IMR-90 (cell line): ENCODE measurements around the gene HCRTR1. TPM values are rescaled to one million over a fixed set of nuclear protein-coding genes. Genes with fewer than 3 reads are reported as not detected.

Experiments
- ATAC-seq: fragments of 200-7000 bp; cut with Tn5 transposase; 2 replicates; pipeline ENCODE4 v1.9.1; 2020; ENCODE audit warnings: low read depth, mild to moderate bottlenecking, moderate library complexity
- BruUV-seq: library from RNA; stranded (reverse); fragments of 400-500 nt; replicated peaks from 2 replicates; lab custom pipeline; 2021; lab: Mats Ljungman, UMichigan
- CTCF ChIA-PET: fragments of 300-600 bp; formaldehyde crosslinking; extraction: SDS; loops from one replicate; lab custom pipeline; 2021; ENCODE audit warnings: antibody characterized with exemption; lab: Yijun Ruan, JAX
- POLR2A ChIA-PET: fragments of 300-600 bp; sonication (Branson Sonifier 250); formaldehyde crosslinking; loops from one replicate; lab custom pipeline; 2022; ENCODE audit warnings: antibody characterized with exemption; ENCODE audit not compliant: unreplicated experiment; lab: Charles Lee
- DNase-seq: peaks from one replicate; pipeline ENCODE4 v3.0.0; 2013
- H2AFZ ChIP-seq: replicated peaks from 2 replicates; pipeline ENCODE3; 2013; ENCODE audit warnings: low read length, mild to moderate bottlenecking; ENCODE audit not compliant: poor library complexity
- H2AK5ac ChIP-seq: 2 replicates; pipeline ENCODE4 v1.6.1; 2013; ENCODE audit warnings: low read depth, low read length, inconsistent platforms
- H2AK9ac ChIP-seq: replicated peaks from 2 replicates; pipeline ENCODE3; 2013; ENCODE audit warnings: mild to moderate bottlenecking, low read depth, low read length, moderate library complexity; ENCODE audit not compliant: poor library complexity
- H2BK120ac ChIP-seq: 2 replicates; pipeline ENCODE4 v1.6.1; 2013; ENCODE audit warnings: low read depth, low read length, inconsistent platforms
- H2BK15ac ChIP-seq: 3 replicates; pipeline ENCODE4 v1.6.1; 2013; ENCODE audit warnings: low read depth, low read length, inconsistent platforms
- H2BK20ac ChIP-seq: 2 replicates; pipeline ENCODE4 v1.6.1; 2013; ENCODE audit warnings: low read depth, mild to moderate bottlenecking, inconsistent platforms, low read length, moderate library complexity
- H2BK5ac ChIP-seq: 2 replicates; pipeline ENCODE4 v1.6.1; 2013; ENCODE audit warnings: mild to moderate bottlenecking, low read depth, low read length, inconsistent platforms; ENCODE audit not compliant: poor library complexity, severe bottlenecking
- H3K14ac ChIP-seq: replicated peaks from 2 replicates; pipeline ENCODE4 v1.6.1; 2013; ENCODE audit warnings: low read depth, low read length, inconsistent platforms
- H3K18ac ChIP-seq: 2 replicates; pipeline ENCODE4 v1.6.1; 2013; ENCODE audit warnings: low read depth, low read length, control low read depth
- H3K23ac ChIP-seq: 2 replicates; pipeline ENCODE4 v1.6.1; 2013; ENCODE audit warnings: low read depth, low read length, inconsistent platforms
- H3K27ac ChIP-seq: 2 replicates; pipeline ENCODE4 v1.5.1; 2013; ENCODE audit warnings: mild to moderate bottlenecking, control low read depth, low read length; ENCODE audit not compliant: insufficient read depth
- H3K27me3 ChIP-seq: 2 replicates; pipeline ENCODE4 v1.6.1; 2013; ENCODE audit warnings: low read length; ENCODE audit not compliant: control insufficient read depth, insufficient read depth
- H3K36me3 ChIP-seq: 2 replicates; pipeline ENCODE4 v1.6.1; 2013; ENCODE audit warnings: low read length, mixed read lengths; ENCODE audit not compliant: control insufficient read depth, insufficient read depth
- H3K4ac ChIP-seq: 2 replicates; pipeline ENCODE4 v1.6.1; 2013; ENCODE audit warnings: low read depth, low read length, inconsistent platforms
- H3K4me1 ChIP-seq: 2 replicates; pipeline ENCODE4 v1.6.1; 2013; ENCODE audit warnings: low read length, mixed read lengths; ENCODE audit not compliant: control insufficient read depth, insufficient read depth
- H3K4me2 ChIP-seq: 2 replicates; pipeline ENCODE4 v1.6.1; 2013; ENCODE audit warnings: low read depth, mild to moderate bottlenecking, control low read depth, low read length, moderate library complexity
- H3K4me3 ChIP-seq: 2 replicates; pipeline ENCODE4 v1.5.1; 2013; ENCODE audit warnings: low read depth, mild to moderate bottlenecking, control low read depth, low read length, moderate library complexity; ENCODE audit not compliant: insufficient read depth
- H3K56ac ChIP-seq: 2 replicates; pipeline ENCODE4 v1.6.1; 2013; ENCODE audit warnings: low read length, inconsistent platforms; ENCODE audit not compliant: insufficient read depth; ENCODE audit errors: extremely low read depth
- H3K79me1 ChIP-seq, 2 experiments: 2 replicates each; pipeline ENCODE4 v1.6.1; 2013; ENCODE audit warnings: low read length in 2 of 2, inconsistent platforms in 1 of 2, low read depth in 1 of 2
- H3K9ac ChIP-seq: 2 replicates; pipeline ENCODE4 v1.6.1; 2013; ENCODE audit warnings: low read depth, low read length, control low read depth
- H3K9me1 ChIP-seq: 2 replicates; pipeline ENCODE4 v1.6.1; 2013; ENCODE audit warnings: low read length, inconsistent platforms; ENCODE audit not compliant: insufficient read depth
- H3K9me3 ChIP-seq: 2 replicates; pipeline ENCODE4 v1.6.1; 2013; ENCODE audit warnings: low read length; ENCODE audit not compliant: control insufficient read depth, insufficient read depth
- H4K20me1 ChIP-seq: 2 replicates; pipeline ENCODE4 v1.6.1; 2013; ENCODE audit warnings: low read length, inconsistent platforms; ENCODE audit not compliant: insufficient read depth
- H4K5ac ChIP-seq: 2 replicates; pipeline ENCODE4 v1.6.1; 2013; ENCODE audit warnings: mild to moderate bottlenecking, low read depth, low read length, control low read depth
- H4K8ac ChIP-seq, 2 experiments: 2 replicates each; pipeline ENCODE4 v1.6.1; 2013; ENCODE audit warnings: low read depth in 2 of 2, low read length in 2 of 2, control low read depth in 1 of 2, inconsistent platforms in 1 of 2
- H4K91ac ChIP-seq: 2 replicates; pipeline ENCODE4 v1.6.1; 2013; ENCODE audit warnings: low read depth, low read length, inconsistent platforms; ENCODE audit not compliant: insufficient read depth
- MAFK ChIP-seq: IDR thresholded peaks from 2 replicates; pipeline ENCODE4 v1.6.1; 2012; ENCODE audit warnings: low read depth, low read length, improper control_type of control experiment
- NFE2L2 ChIP-seq: fragments of 150-350 bp; IDR thresholded peaks from 2 replicates; pipeline ENCODE4 v1.6.1; 2016; ENCODE audit warnings: low read depth, mild to moderate bottlenecking, low read length
- WGBS, 2 experiments: methylation state at CpG; one replicate each; pipeline versions ENCODE4 v1.1.5 to v1.1.7; 2013; ENCODE audit warnings: missing lambda C conversion rate in 2 of 2; ENCODE audit not compliant: insufficient read length in 1 of 2; ENCODE audit errors: extremely low coverage in 2 of 2; 5-methylcytosine and 5-hydroxymethylcytosine counted together
- dilution Hi-C: fragments of 300-500 bp; cut with HindIII; formaldehyde crosslinking; loops from one replicate; pipeline ENCODE4 v1.14.3; 2018; ENCODE audit warnings: low sequenced_read_pairs; ENCODE audit not compliant: unreplicated experiment
- in situ Hi-C: fragments of 300-500 bp; cut with MboI; formaldehyde crosslinking; loops from 3 replicates; pipeline ENCODE4 v1.14.3; 2019; ENCODE audit warnings: low sequenced_read_pairs, inconsistent platforms, mixed read lengths
- intact Hi-C: fragments of 100-400 bp; cut with micrococcal nuclease; formaldehyde crosslinking; loops from 2 replicates; pipeline ENCODE4 v1.10.0; 2022
- polyA plus RNA-seq, 3 experiments: library from polyadenylated mRNA; depleted of rRNA; stranded (reverse); fragments of >200 nt; gene quantifications; 2 replicates each; pipeline ENCODE4 v1.2.3, GENCODE V29; 2012; ENCODE audit warnings: low replicate concordance in 1 of 3
- total RNA-seq: library from RNA; depleted of rRNA; stranded (reverse); fragments of >200 nt; gene quantifications from 2 replicates; pipeline ENCODE4 v1.2.3, GENCODE V29; 2012

The HCRTR1 gene
- total and polyA plus RNA-seq, 2 of the 4 experiments (the other 2 are of a cell fraction): not detected

GRCh38 chr1:31660871-31661455, 43.5 kb downstream of the HCRTR1 start:
- Histone ChIP-seq H3K4ac (no peak overlapping the region), H3K79me1 (no peaks in the 10 kb centered on the region; a peak in 1 of 4 replicates), H2BK120ac (no peak overlapping the region), H3K9ac (no peak overlapping the region), H2BK5ac (no peak overlapping the region), H4K5ac (no peak overlapping the region), H2BK15ac (no peak overlapping the region), H3K36me3 (peaks cover 77% of the 10 kb centered on the region), H4K8ac (no peak overlapping the region), H2AK5ac (no peak overlapping the region), H3K18ac (no peak overlapping the region), H2BK20ac (no peak overlapping the region), H3K4me1 (no peaks in the 10 kb centered on the region), H3K27me3 (no peaks in the 10 kb centered on the region), H2AK9ac (no peak overlapping the region), H3K27ac (no peak overlapping the region), H3K23ac (no peak overlapping the region), H3K9me1 (no peaks in the 10 kb centered on the region), H3K4me3 (no peak overlapping the region), H2AFZ (no peak overlapping the region), H3K4me2 (no peak overlapping the region), H3K9me3 (no peaks in the 10 kb centered on the region), H4K91ac (no peak overlapping the region), H3K14ac (no peak overlapping the region), H3K56ac (no peak overlapping the region), H4K20me1 (no peaks in the 10 kb centered on the region)
- DNase-seq: no peak
- in situ Hi-C loops (loop anchor here (5.0 to 10.0 kb wide), 3 partner anchors 84 to 301 kb away; no protein-coding TSS in a partner anchor), intact Hi-C loops (loop anchor here (5.0 kb wide), 1 partner anchor 301 kb away; no protein-coding TSS in a partner anchor), dilution Hi-C loops (no loop called here)
- ATAC-seq: no peak
- no peak for TF ChIP-seq NFE2L2
- TF ChIP-seq MAFK: no peak
- WGBS, 2 experiments: no CpG with 5 or more reads among the region's 4 CpGs
- ChIA-PET CTCF (interaction anchor here (0.6 kb wide), 1 partner anchor 60 kb away, joined by 3 read pairs; no protein-coding TSS in a partner anchor), POLR2A (no interaction called here)
- BruUV-seq: no TSS peak
